H1 (cell line): Measurements from ENCODE around the gene TTC23. TPM values are rescaled to one million over a fixed set of nuclear protein-coding genes. Genes with fewer than 3 reads are reported as not detected.

Experiments used
- CTCF ChIA-PET: fragments of 300-600 bp; sonication (Branson Sonifier 250); formaldehyde crosslinking; loops from one replicate; lab custom pipeline; 2021; ENCODE audit not compliant: partially characterized antibody; lab: Charles Lee
- POLR2A ChIA-PET: fragments of 300-600 bp; sonication (Branson Sonifier 250); formaldehyde crosslinking; loops from one replicate; lab custom pipeline; 2021; ENCODE audit warnings: inconsistent platforms; ENCODE audit not compliant: partially characterized antibody; lab: Charles Lee
- DNase-seq, 2 experiments: peaks; one replicate each; pipeline versions ENCODE4 v3.0.0 to v3.0.0-alpha.2; 2010 to 2022; ENCODE audit warnings: low spot score in 2 of 2, low read depth in 1 of 2, mixed read lengths in 1 of 2
- FAIRE-seq: peaks from 2 replicates; lab custom pipeline; 2011; peaks lifted over from hg19 to GRCh38; lab: Jason Lieb, UNC
- H2AFZ ChIP-seq: 2 replicates; pipeline ENCODE4 v1.8.1; 2012; ENCODE audit warnings: low read length, inconsistent platforms
- H2AK5ac ChIP-seq: 2 replicates; pipeline ENCODE4 v1.6.1; 2013; ENCODE audit warnings: low read depth, low read length
- H2BK120ac ChIP-seq: replicated peaks from 2 replicates; pipeline ENCODE3; 2013; ENCODE audit warnings: low read depth, low read length, inconsistent platforms
- H2BK12ac ChIP-seq: 2 replicates; pipeline ENCODE4 v1.6.1; 2013; ENCODE audit warnings: low read depth, low read length
- H2BK15ac ChIP-seq: 2 replicates; pipeline ENCODE4 v1.6.1; 2013; ENCODE audit warnings: low read length
- H2BK20ac ChIP-seq: 2 replicates; pipeline ENCODE4 v1.6.1; 2013; ENCODE audit warnings: low read length
- H2BK5ac ChIP-seq: 2 replicates; pipeline ENCODE4 v1.6.1; 2013; ENCODE audit warnings: low read depth, low read length
- H3K14ac ChIP-seq: 2 replicates; pipeline ENCODE4 v1.6.1; 2013; ENCODE audit warnings: inconsistent platforms; ENCODE audit not compliant: insufficient read length
- H3K18ac ChIP-seq: 2 replicates; pipeline ENCODE4 v1.6.1; 2013; ENCODE audit warnings: low read length; ENCODE audit errors: extremely low read depth
- H3K23ac ChIP-seq: 2 replicates; pipeline ENCODE4 v1.6.1; 2013; ENCODE audit warnings: inconsistent platforms; ENCODE audit not compliant: insufficient read length
- H3K23me2 ChIP-seq: 2 replicates; pipeline ENCODE4 v1.6.1; 2013; ENCODE audit warnings: low read depth, low read length
- H3K27ac ChIP-seq: 2 replicates; pipeline ENCODE4 v1.6.1; 2011; ENCODE audit warnings: low read depth, low read length, inconsistent platforms
- H3K27me3 ChIP-seq, 4 experiments: replicated peaks in 1 of 4; 1 replicate in 1 of 4; 2 replicates in 3 of 4; pipeline versions ENCODE4 v1.6.1 to v1.8.1; 2011 to 2013; ENCODE audit warnings: low read length in 3 of 4, mild to moderate bottlenecking in 3 of 4, inconsistent platforms in 2 of 4, mixed read lengths in 2 of 4, moderate library complexity in 1 of 4; ENCODE audit not compliant: control insufficient read depth in 3 of 4, insufficient read depth in 3 of 4; ENCODE audit errors: extremely low read depth in 1 of 4
- H3K36me3 ChIP-seq, 4 experiments: 2 replicates each; pipeline versions ENCODE4 v1.6.1 to v1.8.1; 2011 to 2013; ENCODE audit warnings: mild to moderate bottlenecking in 4 of 4, low read length in 3 of 4, moderate library complexity in 2 of 4, control low read depth in 1 of 4, inconsistent platforms in 1 of 4; ENCODE audit not compliant: insufficient read depth in 4 of 4, control insufficient read depth in 2 of 4
- H3K4ac ChIP-seq: replicated peaks from 2 replicates; pipeline ENCODE3; 2013; ENCODE audit warnings: low read length, low read depth, mixed read lengths, inconsistent platforms; ENCODE audit not compliant: insufficient read length
- H3K4me1 ChIP-seq, 4 experiments: replicated peaks in 1 of 4; 1 replicate in 1 of 4; 2 replicates in 3 of 4; pipeline versions ENCODE4 v1.6.1 to v1.8.1; 2011 to 2013; ENCODE audit warnings: low read length in 3 of 4, inconsistent platforms in 2 of 4, mixed read lengths in 1 of 4; ENCODE audit not compliant: insufficient read depth in 4 of 4, control insufficient read depth in 3 of 4
- H3K4me2 ChIP-seq, 2 experiments: 2 replicates each; pipeline versions ENCODE4 v1.6.1 to v1.8.1; 2011 to 2013; ENCODE audit warnings: low read depth in 2 of 2, low read length in 2 of 2, control low read depth in 1 of 2, inconsistent platforms in 1 of 2, mild to moderate bottlenecking in 1 of 2; ENCODE audit not compliant: insufficient read depth in 1 of 2
- H3K4me3 ChIP-seq, 4 experiments: fragments of 200-600, 300-600 bp in 1 of 4; sonication (generic), shearing (Covaris generic), sonication (Bioruptor Twin) in 1 of 4; 2 replicates each; pipeline versions ENCODE4 v1.5.1 to v1.8.1; 2011 to 2016; ENCODE audit warnings: low read length in 4 of 4, low read depth in 3 of 4, control low read depth in 2 of 4, inconsistent platforms in 2 of 4, mild to moderate bottlenecking in 2 of 4, mixed read lengths in 1 of 4, moderate library complexity in 1 of 4; ENCODE audit not compliant: insufficient read depth in 2 of 4; ENCODE audit errors: extremely low read depth in 1 of 4
- H3K56ac ChIP-seq: replicated peaks from 2 replicates; pipeline ENCODE3; 2013; ENCODE audit warnings: low read depth, mild to moderate bottlenecking, mixed read lengths, low read length, inconsistent platforms; ENCODE audit not compliant: insufficient read length
- H3K79me1 ChIP-seq: 2 replicates; pipeline ENCODE4 v1.6.1; 2013; ENCODE audit warnings: low read depth, low read length, control low read depth
- H3K79me2 ChIP-seq, 2 experiments: 2 replicates each; pipeline versions ENCODE4 v1.6.1 to v1.8.1; 2012 to 2013; ENCODE audit warnings: low read length in 2 of 2, mild to moderate bottlenecking in 2 of 2, inconsistent platforms in 1 of 2; ENCODE audit not compliant: insufficient read depth in 2 of 2, control insufficient read depth in 1 of 2
- H3K9ac ChIP-seq, 4 experiments: replicated peaks in 1 of 4; 1 replicate in 1 of 4; 2 replicates in 3 of 4; pipeline versions ENCODE4 v1.6.1 to v1.8.1; 2011 to 2013; ENCODE audit warnings: low read depth in 3 of 4, low read length in 3 of 4, control low read depth in 2 of 4, mild to moderate bottlenecking in 2 of 4, moderate library complexity in 2 of 4, inconsistent platforms in 1 of 4; ENCODE audit errors: extremely low read depth in 1 of 4
- H3K9me3 ChIP-seq, 2 experiments: 2 replicates each; pipeline versions ENCODE4 v1.6.1 to v1.8.1; 2012 to 2013; ENCODE audit warnings: mild to moderate bottlenecking in 2 of 2, moderate library complexity in 2 of 2, control low read depth in 1 of 2, inconsistent platforms in 1 of 2, low read depth in 1 of 2, low read length in 1 of 2, mixed read lengths in 1 of 2; ENCODE audit not compliant: insufficient read depth in 2 of 2
- H4K20me1 ChIP-seq, 2 experiments: replicated peaks in 1 of 2; 2 replicates each; pipeline versions ENCODE3 to v1.8.1; 2011 to 2013; ENCODE audit warnings: inconsistent platforms in 2 of 2, low read length in 2 of 2, mild to moderate bottlenecking in 1 of 2; ENCODE audit not compliant: insufficient read depth in 2 of 2, control insufficient read depth in 1 of 2
- H4K5ac ChIP-seq: 2 replicates; pipeline ENCODE4 v1.6.1; 2013; ENCODE audit warnings: low read length, low read depth, mixed read lengths, inconsistent platforms; ENCODE audit not compliant: insufficient read length
- H4K8ac ChIP-seq: 2 replicates; pipeline ENCODE4 v1.8.0; 2013; ENCODE audit warnings: mild to moderate bottlenecking, moderate library complexity, low read length, inconsistent platforms; ENCODE audit not compliant: insufficient read depth; ENCODE audit errors: extremely low read depth
- H4K91ac ChIP-seq: replicated peaks from 2 replicates; pipeline ENCODE3; 2013; ENCODE audit warnings: low read length, mixed read lengths, inconsistent platforms; ENCODE audit not compliant: insufficient read length
- BACH1 ChIP-seq: IDR thresholded peaks from 2 replicates; pipeline ENCODE4 v1.6.1; 2012; ENCODE audit warnings: low read length, improper control_type of control experiment
- CBX8 ChIP-seq: fragments of 300-800, 300-1000 bp; sonication (generic); IDR thresholded peaks from 2 replicates; pipeline ENCODE4 v1.7.1; 2016; ENCODE audit warnings: low read depth, low read length, borderline replicate concordance
- CEBPB ChIP-seq: IDR thresholded peaks from 2 replicates; pipeline ENCODE4 v1.6.1; 2012; ENCODE audit warnings: low read depth, low read length
- CHD1 ChIP-seq: IDR thresholded peaks from 2 replicates; pipeline ENCODE4 v1.6.1; 2012; ENCODE audit warnings: low read depth, low read length, improper control_type of control experiment
- E2F6 ChIP-seq: IDR thresholded peaks from 2 replicates; pipeline ENCODE4 v1.6.1; 2012; ENCODE audit warnings: inconsistent platforms
- EZH2 ChIP-seq: fragments of 200-600 bp; sonication (generic); IDR thresholded peaks from 2 replicates; pipeline ENCODE4 v1.7.1; 2012; ENCODE audit warnings: low read depth, mild to moderate bottlenecking, moderate library complexity, low read length, inconsistent platforms; ENCODE audit not compliant: severe bottlenecking
- GTF2F1 ChIP-seq: IDR thresholded peaks from 2 replicates; pipeline ENCODE4 v1.6.1; 2012; ENCODE audit warnings: low read depth, low read length, improper control_type of control experiment, borderline replicate concordance
- HDAC6 ChIP-seq: IDR thresholded peaks from one replicate; pipeline ENCODE4 v1.7.1; 2012; ENCODE audit warnings: low read depth, mild to moderate bottlenecking, inconsistent platforms, low read length, moderate library complexity
- NRF1 ChIP-seq: IDR thresholded peaks from 2 replicates; pipeline ENCODE4 v1.6.1; 2011; ENCODE audit warnings: mild to moderate bottlenecking, low read depth, low read length, improper control_type of control experiment
- RFX5 ChIP-seq: IDR thresholded peaks from 2 replicates; pipeline ENCODE4 v1.6.1; 2011; ENCODE audit warnings: low read depth, low read length, improper control_type of control experiment, borderline replicate concordance
- SP2 ChIP-seq: IDR thresholded peaks from 2 replicates; pipeline ENCODE4 v1.6.1; 2012; ENCODE audit warnings: mild to moderate bottlenecking, low read length, inconsistent platforms
- TAF1 ChIP-seq: IDR thresholded peaks from 2 replicates; pipeline ENCODE4 v1.6.1; 2011; ENCODE audit warnings: mild to moderate bottlenecking, low read depth, low read length
- TAF7 ChIP-seq: optimal IDR thresholded peaks from 2 replicates; pipeline ENCODE3; 2011; ENCODE audit warnings: low read depth, mild to moderate bottlenecking, inconsistent platforms, low read length, moderate library complexity, borderline replicate concordance
- WGBS, 2 experiments: shearing (Covaris generic) in 1 of 2; methylation state at CpG; one replicate each; pipeline versions ENCODE4 v1.1.6 to v1.1.7; 2013 to 2015; ENCODE audit warnings: low lambda C conversion rate in 2 of 2, mixed read lengths in 2 of 2, inconsistent platforms in 1 of 2, low coverage in 1 of 2, missing lambda C conversion rate in 1 of 2; ENCODE audit not compliant: insufficient replicate concordance in 2 of 2, insufficient coverage in 1 of 2, insufficient read length in 1 of 2; ENCODE audit errors: extremely low coverage in 1 of 2, missing lambda C conversion rate in 1 of 2; 5-methylcytosine and 5-hydroxymethylcytosine counted together
- polyA plus RNA-seq, 7 experiments: library from polyadenylated mRNA; depleted of rRNA in 3 of 7; stranded (reverse) in 5 of 7; unstranded in 2 of 7; fragments of >200 nt in 5 of 7; fragments of 200-250 nt in 2 of 7; gene quantifications; 1 replicate in 5 of 7; 2 replicates in 1 of 7; 4 replicates in 1 of 7; pipeline versions ENCODE4 v1.2.1 to v1.2.3, GENCODE V29; 2011 to 2013; ENCODE audit warnings: missing spikeins in 2 of 7, mixed read lengths in 2 of 7
- total RNA-seq: library from RNA; stranded (reverse); fragmentation: NEBNext Ultra II Directional; extraction: Animal tissue kit (Norgen Biotek cat#: 25700); gene quantifications from 2 replicates; pipeline ENCODE4 v1.2.1, GENCODE V29; 2021

Gene TTC23
- total and polyA plus RNA-seq, 2 of the 8 experiments (the other 6 are each of a cell fraction or from before 2014, with no cell fraction given), result 4.8 to 23.0 TPM

- FAIRE-seq (no peak), DNase-seq (no peak)
- Histone ChIP-seq H3K23me2 (no peaks in the 10 kb centered on the region), H3K36me3 (no peaks in the 10 kb centered on the region), H2BK15ac (no peak overlapping the region), H3K9ac (no peak overlapping the region), H3K4me1 (peaks cover 0 to 14% (median 5%) of the 10 kb centered on the region in 4 experiments), H3K9me3 (no peaks in the 10 kb centered on the region), H3K56ac (no peak overlapping the region), H3K23ac (no peak overlapping the region), H2AK5ac (no peak overlapping the region), H3K79me2 (no peaks in the 10 kb centered on the region), H4K91ac (no peak overlapping the region), H3K18ac (no peak overlapping the region), H3K27ac (no peak overlapping the region), H3K4me3 (no peak overlapping the region), H2BK120ac (no peak overlapping the region), H2BK5ac (peak overlapping the region; percentile 3; the same call in 1 of the 2 replicates), H2AFZ (no peak overlapping the region)
- CTCF ChIA-PET, result interaction anchor here (0.5 to 2.6 kb wide), 5 partner anchors 9 to 65 kb away, joined by 3 to 9 read pairs (median 3); no protein-coding TSS in a partner anchor
- no peak for TF ChIP-seq SP2
- TF ChIP-seq BACH1, result no peak
- TF ChIP-seq HDAC6, result no peak
- TF ChIP-seq E2F6, result no peak
- TF ChIP-seq NRF1, result no peak
- no peak for TF ChIP-seq GTF2F1
- no peak for TF ChIP-seq RFX5
- TF ChIP-seq CEBPB, result no peak
- TF ChIP-seq TAF7, result no peak
- no peak for TF ChIP-seq CBX8
- no peak for TF ChIP-seq TAF1
- no peak for TF ChIP-seq CHD1
- no peak for TF ChIP-seq EZH2
- TF ChIP-seq, all 59 proteins: peak for 0
- Histone ChIP-seq H4K20me1 (no peaks in the 10 kb centered on the region), H4K5ac (no peak overlapping the region), H2BK20ac (no peak overlapping the region), H3K79me1 (no peaks in the 10 kb centered on the region), H3K4me2 (no peak overlapping the region), H3K4ac (peak overlapping the region; percentile 42), H4K8ac (no peak overlapping the region; the same call in 1 of the 2 replicates), H3K14ac (no peak overlapping the region), H2BK12ac (no peak overlapping the region), H3K27me3 (no peaks in the 10 kb centered on the region)
- WGBS, 2 experiments, result 93% methylated on average over 13 of the region's 13 CpGs; no CpG with 5 or more reads in 1 of the 2 experiments
- POLR2A ChIA-PET, result no interaction called here
Observed at GRCh38 chr15:99137111-99137546, 112.3 kb downstream of the TTC23 start.
